Breast epithelium (tissue), 3 donors: Measurements from ENCODE around the gene PRICKLE4.

Experiments used
- POLR2A ChIP-seq: fragments of 450-650 bp; IDR thresholded peaks from one replicate; pipeline ENCODE4 v1.6.1; 2016; ENCODE audit warnings: antibody characterized with exemption, mild to moderate bottlenecking, moderate library complexity
- POLR2AphosphoS5 ChIP-seq, 3 donors: sonication (generic); formaldehyde crosslinking; IDR thresholded peaks; one replicate each; pipeline ENCODE4 v1.6.1; 2017; ENCODE audit warnings: antibody characterized with exemption in 3 of 3
- TF ChIP-seq, protein P1 (sequence below), 3 donors: fragments of 450-650 bp; IDR thresholded peaks; one replicate each; pipeline ENCODE4 v1.5.1; 2016 to 2017; ENCODE audit warnings: antibody characterized with exemption in 3 of 3, mild to moderate bottlenecking in 3 of 3, moderate library complexity in 3 of 3

DNA sequence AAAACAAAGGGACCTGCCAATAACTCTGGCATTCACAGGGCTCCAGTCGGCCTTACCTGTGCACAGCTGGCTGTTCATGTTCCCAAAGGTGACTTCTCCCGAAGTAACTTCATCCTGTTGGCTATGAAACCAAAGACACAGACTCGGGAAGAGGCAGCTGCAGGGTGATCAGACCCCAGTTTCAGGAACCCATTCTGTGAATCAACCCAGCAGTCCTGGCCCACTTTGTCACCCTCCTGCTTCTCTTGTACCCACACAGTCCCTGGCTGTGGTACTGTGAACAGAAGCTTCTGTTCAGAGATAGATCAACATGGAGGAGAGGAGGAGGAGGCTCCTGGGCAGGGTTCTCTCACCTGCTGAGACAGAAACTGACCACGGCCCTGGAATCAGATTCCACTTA is 24.7 kb upstream of the PRICKLE4 start:
- TF ChIP-seq, protein P1, sequence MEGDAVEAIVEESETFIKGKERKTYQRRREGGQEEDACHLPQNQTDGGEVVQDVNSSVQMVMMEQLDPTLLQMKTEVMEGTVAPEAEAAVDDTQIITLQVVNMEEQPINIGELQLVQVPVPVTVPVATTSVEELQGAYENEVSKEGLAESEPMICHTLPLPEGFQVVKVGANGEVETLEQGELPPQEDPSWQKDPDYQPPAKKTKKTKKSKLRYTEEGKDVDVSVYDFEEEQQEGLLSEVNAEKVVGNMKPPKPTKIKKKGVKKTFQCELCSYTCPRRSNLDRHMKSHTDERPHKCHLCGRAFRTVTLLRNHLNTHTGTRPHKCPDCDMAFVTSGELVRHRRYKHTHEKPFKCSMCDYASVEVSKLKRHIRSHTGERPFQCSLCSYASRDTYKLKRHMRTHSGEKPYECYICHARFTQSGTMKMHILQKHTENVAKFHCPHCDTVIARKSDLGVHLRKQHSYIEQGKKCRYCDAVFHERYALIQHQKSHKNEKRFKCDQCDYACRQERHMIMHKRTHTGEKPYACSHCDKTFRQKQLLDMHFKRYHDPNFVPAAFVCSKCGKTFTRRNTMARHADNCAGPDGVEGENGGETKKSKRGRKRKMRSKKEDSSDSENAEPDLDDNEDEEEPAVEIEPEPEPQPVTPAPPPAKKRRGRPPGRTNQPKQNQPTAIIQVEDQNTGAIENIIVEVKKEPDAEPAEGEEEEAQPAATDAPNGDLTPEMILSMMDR (IDR thresholded peaks at IDR 0.05), result no peak
- no peak for TF ChIP-seq POLR2A
- no peak for TF ChIP-seq POLR2AphosphoS5 (IDR thresholded peaks at IDR 0.05)
